ENCODE results near the gene NDUFS2. TPM values are rescaled to one million over a fixed set of nuclear protein-coding genes. Genes with fewer than 3 reads are reported as not detected.

The NDUFS2 gene
- total and polyA plus RNA-seq, 9 of the 15 experiments (the other 6 are each of a cell fraction or from before 2014, with no cell fraction given), result 70.0 to 176 (median 141) TPM

GRCh38 chr1:161198897-161199431, 3.2 kb upstream of the NDUFS2 start, which contains the start of gene ADAMTS4 (continued):
- no peak for TF ChIP-seq MGA (IDR thresholded peaks at IDR 0.05)
- peak; percentile 55 for TF ChIP-seq NFIC (IDR thresholded peaks at IDR 0.05)
- TF ChIP-seq ZNF592 (IDR thresholded peaks at IDR 0.05), result peak; percentile 15; the same call in 1 of the 2 replicates
- no peak for TF ChIP-seq MAZ (CRISPR knock-in tag; conservative IDR thresholded peaks at IDR 0.05 in 1 of 2, IDR thresholded peaks at IDR 0.05 in 1 of 2)
- TF ChIP-seq NEUROD1 (IDR thresholded peaks at IDR 0.05; ENCODE audit: borderline replicate concordance, low read depth, low read length, partially characterized antibody), result no peak
- TF ChIP-seq ZNF830 (CRISPR knock-in tag; IDR thresholded peaks at IDR 0.05), result no peak
- TF ChIP-seq TBP (optimal IDR thresholded peaks at IDR 0.05; ENCODE audit: low read depth, low read length), result peak; percentile 58
- TF ChIP-seq XRCC3 (IDR thresholded peaks at IDR 0.05), result no peak
- TF ChIP-seq NRF1 (conservative IDR thresholded peaks at IDR 0.05 in 1 of 2, IDR thresholded peaks at IDR 0.05 in 1 of 2), result 0 out of 4 replicates have a peak, but pooled peaks of 1 of the 2 experiments have one; percentile 16
- peak; percentile 15; the same call in 1 of the 2 replicates for TF ChIP-seq SMARCA4 (IDR thresholded peaks at IDR 0.05)
- TF ChIP-seq HBP1 (CRISPR knock-in tag; IDR thresholded peaks at IDR 0.05), result 0 out of 2 replicates have a peak, but pooled peaks have one; percentile 40
